Globus pallidus (tissue), 1 donor: ENCODE results near the gene ATP5ME.
"Not testable (repeated sequence)": the region's sequence is repeated elsewhere in the genome, so short reads cannot be mapped to it uniquely, and the experiment has no call there.

Source experiments
- DNase-seq: peaks from one replicate; pipeline ENCODE4 v3.0.0-alpha.2; 2015; ENCODE audit warnings: low spot score

Gene ATP5ME, protein sequence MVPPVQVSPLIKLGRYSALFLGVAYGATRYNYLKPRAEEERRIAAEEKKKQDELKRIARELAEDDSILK

DNA sequence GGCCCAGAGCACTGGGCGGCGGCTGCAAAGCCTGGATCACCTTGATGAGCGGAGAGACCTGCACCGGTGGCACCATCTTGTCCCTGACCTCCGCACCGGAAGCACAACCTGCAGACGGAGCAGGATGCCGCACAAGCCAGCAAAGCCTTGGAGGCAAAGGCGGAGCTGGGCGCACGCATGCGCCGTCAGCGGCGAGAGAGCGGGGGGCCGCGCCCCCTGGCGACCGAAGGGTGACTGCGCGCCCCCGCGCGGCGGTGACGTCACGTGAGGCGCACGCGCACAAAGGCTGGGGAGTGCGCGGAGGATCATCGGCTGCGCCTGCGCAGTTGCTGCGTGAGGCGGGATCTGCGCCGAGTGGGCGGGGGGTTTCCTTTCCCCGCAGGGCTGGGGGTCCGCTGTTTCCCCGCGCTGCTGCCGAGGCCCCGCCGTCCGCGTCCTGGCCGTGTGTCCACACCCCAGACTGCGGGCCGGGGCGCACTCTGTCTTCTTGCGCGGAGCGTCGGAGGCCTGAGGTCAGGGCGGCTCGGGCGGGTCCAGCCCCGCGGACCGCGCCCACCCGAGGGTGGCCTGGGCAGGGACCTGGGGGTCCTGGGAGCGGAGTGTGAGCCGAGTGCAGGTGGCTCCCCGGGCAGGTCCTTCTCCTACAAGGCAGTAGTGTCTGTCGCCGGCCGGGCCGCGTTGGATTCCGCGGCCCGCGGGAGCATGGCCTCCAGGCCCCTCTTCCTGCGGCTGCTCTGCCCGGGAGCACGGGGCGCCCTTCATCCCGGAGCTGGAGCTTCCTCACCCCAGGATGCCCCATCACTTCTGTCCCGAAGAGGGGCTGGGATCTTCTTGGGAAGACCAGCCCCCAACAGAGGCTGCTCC lies at the start of gene ATP5ME, which contains the start of gene MYL5:
TSS of gene ATP5ME (minus strand) at position 105 of the 864 bp plus-strand sequence. CDS start at position 76, 29 bp downstream.
TSS of gene MYL5 (plus strand) at position 371 of the 864 bp plus-strand sequence. CDS start 3,485 bp downstream, outside the sequence.
- peak; percentile 94 for DNase-seq

DNA sequence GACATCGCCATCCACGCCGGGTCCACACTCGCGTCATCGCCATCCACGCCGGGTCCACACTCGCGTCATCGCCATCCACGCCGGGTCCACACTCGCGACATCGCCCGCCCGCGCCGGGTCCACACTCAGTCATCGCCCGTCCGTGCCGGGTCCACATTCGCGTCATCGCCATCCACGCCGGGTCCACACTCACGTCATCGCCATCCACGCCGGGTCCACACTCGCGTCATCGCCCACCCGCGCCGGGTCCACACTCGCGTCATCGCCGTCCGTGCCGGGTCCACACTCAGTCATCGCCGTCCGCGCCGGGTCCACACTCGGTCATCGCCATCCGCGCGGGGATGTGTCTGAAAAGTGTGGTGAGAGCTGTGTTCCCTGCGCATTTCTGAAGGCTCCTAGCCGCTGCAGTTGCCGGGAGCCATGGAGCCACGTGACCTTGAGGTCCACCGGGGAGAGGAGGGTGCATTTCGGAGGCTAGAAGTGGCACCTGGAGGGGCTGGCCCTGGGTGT lies 48.8 kb upstream of the ATP5ME start:
- no peak for DNase-seq

DNA sequence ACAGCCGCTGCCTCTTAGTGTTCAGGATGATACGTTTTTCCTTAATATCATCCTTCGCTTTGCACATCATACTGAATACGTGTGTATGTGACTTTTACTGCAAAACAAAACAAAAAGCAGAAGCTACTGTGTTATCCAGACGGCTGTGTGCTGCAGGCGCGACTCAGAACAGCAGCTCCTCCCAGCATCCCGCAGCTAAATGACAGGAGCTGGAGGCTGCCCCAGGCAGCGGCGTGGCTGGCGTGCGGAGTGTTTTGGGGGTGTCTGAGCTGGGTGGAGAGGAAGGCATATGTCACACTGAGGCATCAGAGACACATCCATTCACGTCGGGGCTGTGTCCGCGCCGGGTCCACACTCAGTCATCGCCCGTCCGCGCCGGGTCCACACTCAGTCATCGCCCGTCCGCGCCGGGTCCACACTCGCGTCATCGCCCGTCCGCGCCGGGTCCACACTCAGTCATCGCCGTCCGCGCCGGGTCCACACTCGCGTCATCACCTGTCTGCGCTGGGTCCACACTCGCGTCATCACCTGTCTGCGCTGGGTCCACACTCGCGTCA lies 48.2 kb upstream of the ATP5ME start:
- no peak for DNase-seq

DNA sequence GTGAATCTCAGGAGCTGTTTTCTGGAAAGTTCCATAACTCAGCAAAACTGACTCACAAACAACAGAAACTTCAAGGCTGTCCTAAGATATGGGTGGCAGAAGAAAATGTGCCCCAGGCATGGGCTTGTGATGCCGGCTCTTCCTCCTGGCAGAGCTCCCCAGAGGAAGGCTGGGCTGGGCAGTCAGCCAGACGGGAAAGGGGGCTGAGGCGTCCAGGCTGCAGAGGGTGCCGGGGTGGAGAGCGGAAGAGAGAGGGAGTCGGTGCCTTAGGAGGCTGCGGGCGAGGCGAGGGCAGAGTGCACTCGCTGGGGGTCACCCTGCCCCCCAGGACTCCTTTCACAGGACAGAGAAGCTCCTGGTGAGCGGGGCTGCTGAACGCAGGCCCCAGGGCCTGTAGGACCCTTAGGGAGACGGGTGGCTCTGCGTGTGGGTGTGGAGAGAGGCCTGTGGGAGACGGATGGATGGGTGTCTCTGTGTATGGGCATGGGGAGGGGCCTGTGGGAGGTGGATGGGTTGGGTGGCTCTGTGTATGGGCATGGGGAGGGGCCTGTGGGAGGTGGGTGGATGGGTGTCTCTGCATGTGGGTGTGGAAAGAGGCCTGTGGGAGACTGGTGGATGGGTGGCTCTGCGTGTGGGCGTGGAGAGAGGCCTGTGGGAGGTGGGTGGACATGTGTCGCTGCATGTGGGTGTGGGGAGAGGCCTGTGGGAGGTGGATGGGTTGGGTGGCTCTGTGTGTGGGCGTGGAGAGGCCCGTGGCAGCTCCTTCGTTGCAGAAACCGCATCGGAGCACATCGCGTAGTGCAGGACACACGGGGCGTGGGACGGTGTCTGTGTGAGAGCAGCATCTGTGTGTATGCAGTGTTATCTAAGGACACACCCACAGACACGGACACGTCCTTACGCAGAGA lies 47.4 kb upstream of the ATP5ME start:
- no peak for DNase-seq

DNA sequence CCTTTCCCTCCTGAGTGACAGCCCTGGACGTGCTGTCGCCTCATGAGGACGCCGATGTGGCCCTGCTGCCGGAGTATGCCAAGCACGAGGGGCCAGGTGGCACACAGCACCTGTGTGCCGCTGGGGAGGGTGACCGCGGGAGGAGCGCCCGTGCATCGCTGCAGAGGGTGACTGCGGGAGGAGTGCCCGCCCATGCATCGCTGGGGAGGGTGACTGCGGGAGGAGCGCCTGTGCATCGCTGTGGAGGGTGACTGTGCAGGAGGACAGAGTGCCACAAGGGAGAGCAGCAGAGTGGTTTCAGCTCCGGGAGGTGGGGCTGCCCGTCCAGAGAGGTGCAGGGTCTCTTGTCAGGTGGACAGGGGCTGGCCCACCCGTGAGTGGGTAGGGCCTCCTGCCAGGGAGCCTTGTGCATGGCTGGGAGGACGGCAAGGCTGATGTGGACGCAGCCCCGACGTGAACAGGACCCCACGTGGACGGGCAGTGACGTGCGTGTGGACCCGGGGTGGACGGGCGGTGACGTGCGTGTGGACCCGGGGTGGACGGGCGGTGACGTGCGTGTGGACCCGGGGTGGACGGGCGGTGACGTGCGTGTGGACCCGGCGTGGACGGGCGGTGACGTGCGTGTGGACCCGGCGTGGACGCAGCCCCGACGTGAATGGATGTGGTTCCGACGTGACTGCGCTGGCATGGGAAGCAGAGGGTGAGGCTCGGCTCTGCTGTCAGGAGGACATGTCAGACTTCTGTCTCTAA lies 46.2 kb upstream of the ATP5ME start:
- DNase-seq = no peak

DNA sequence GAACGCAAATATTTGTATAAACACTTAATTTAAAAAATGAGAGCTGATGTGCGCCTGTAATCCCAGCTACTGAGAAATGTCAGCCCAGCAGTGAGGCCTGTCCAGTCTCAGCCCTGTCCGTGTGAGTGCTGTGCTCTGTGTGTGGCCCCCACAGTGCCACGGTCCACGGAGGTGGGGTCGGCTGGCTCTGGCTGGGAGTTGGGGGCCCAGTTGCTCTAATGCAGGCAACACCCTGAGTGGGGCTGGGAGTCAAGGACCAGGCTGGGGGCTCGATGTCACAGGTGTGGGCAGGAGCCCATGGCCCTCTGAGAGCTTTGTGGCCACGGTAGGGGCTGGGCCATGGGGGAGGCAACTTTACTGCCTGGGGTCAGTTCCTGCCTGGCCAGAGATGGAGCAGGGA lies 44.4 kb upstream of the ATP5ME start:
- DNase-seq = no peak

DNA sequence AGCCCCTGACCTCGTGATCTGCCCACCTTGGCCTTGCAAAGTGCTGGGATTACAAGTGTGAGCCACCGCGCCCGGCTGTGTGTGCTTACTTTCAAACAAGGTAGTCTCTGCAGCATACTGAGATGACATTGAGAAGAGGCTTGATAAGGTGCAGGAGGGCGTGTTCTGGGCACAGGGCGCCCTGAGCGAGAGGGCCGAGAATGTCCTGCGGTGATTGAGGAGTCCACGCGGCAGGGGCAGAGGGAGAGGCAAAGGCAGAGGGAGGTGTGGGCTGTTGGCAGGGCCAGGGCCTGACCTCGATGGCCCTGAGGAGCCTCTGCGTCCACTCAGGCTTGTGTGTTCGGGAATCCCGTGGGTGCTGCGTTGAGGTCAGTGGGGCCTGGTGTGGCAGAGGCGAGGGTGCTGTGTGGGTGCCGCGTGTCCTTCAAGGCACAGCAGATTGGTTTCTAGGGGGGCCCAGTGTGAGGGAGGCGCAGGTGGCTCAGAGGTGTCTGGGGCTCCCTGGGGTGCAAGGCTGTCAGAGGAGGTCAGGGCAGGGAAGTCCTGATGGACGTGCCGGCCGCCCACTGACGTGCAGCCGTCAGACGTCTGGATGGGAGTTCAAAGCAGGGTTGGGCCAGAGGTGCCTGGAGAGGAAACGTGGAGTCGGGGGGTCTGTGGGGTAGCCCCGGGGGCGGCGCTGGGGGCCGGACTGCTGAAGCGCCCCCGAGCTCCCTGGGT lies 43.7 kb upstream of the ATP5ME start:
- DNase-seq = no peak

DNA sequence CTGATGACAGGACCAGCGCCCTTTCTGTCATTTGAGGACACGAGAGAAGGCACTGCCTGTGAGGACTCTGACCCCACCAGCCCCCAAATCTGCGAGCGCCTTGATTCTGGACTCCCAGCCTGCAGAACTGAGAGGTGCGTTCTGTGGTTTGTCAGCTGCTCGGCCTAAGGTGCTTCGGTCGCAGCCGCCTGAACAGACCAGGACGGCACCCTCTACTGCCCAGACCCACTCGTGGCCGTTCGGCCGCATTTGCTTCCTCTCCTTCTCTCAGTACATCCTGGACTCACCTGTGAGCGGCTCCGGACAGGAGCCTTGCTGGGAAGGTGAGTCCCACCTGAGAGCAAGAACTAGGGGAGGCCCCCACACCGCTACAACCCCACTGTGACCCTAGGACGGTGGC lies 40.0 kb upstream of the ATP5ME start:
- DNase-seq = no peak

DNA sequence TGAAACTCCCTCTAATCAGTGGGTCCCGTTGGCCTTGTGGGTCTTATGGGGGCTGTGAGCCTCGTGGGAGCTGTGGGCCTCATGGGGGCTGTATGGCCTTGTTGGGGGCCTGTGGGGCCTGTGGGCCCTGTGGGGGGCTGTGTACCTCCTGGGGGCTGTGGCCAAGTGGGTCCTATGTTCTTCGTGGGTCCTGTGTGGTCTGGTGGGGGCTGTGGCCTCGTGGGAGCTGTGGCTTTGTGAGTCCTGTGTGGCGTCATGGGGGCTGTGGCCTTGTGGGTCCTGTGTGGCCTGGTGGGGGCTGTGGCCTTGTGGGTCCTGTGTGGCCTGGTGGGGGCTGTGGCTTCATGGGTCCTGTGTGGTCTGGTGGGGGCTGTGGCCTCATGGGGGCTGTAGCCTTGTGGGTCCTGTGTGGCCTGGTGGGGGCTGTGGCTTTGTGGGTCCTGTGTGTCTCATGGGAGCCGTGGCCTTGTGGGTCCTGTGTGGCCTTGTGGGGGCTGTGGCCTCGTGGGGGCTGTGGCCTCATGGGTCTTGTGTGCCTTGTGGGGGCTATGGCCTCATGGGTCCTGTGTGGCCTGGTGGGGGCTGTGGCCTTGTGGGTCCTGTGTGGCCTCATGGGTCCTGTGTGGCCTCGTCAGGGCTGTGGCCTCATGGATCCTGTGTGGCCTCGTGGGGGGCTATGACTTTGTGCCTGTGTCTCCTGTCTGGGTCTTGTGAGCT lies 39.0 kb upstream of the ATP5ME start:
- DNase-seq = no peak

DNA sequence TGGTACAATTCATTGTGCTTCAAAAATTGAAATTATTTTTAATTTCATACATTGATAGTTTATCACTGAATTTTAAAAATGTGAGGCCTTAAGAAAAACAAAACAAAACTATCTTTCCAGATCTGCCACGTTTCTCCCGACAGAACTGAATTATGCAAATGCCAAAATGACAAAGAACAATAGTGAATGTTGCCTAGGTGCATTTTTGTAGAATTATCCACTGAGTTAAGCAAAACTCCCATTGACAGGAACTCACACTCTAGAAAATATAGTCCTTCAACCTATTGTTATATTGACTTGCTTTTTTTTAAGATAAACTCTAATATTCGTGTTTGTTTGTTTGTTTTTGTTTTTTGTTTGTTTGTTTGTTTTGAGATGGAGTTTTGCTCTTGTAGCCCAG lies 38.0 kb upstream of the ATP5ME start:
- no peak for DNase-seq

DNA sequence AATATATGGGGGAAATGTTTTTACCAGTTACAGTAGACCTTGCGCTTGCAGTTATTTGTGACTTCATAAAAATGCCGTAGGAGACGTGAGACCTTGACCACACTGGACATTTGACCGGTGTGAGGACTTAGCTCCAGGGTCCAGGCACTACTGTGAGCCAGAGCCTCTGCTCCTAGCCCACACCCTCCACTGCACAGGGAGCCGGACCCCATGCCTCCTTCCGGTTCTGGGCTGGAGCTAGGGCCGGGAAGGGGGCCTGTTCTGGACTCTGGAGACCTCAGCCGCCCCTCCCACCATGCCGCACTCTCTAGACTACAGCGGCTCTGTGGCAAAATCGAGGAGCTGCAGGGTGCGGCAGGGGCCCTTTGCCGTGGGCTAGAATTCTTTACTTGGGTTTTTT lies 36.8 kb upstream of the ATP5ME start:
- DNase-seq = no peak

DNA sequence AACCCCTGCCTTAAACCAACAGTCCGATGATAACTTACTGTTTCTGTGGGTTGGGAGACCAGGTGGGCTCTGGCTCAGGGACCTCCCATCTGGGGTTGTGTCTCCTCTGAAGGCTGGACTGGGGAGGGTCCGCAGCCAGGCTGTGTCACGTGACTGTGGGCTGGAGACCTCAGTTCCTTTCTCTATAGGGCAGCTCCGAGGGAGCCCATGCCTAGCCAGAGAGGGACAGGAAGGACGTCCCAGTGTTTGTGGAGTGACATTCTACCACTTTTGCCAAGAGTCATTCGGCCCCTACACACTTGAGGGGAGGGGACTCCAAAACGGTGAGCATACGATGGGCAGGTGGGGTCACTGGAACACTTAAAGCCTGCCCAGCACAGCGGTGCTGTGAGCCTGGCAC lies 36.0 kb upstream of the ATP5ME start:
- no peak for DNase-seq

DNA sequence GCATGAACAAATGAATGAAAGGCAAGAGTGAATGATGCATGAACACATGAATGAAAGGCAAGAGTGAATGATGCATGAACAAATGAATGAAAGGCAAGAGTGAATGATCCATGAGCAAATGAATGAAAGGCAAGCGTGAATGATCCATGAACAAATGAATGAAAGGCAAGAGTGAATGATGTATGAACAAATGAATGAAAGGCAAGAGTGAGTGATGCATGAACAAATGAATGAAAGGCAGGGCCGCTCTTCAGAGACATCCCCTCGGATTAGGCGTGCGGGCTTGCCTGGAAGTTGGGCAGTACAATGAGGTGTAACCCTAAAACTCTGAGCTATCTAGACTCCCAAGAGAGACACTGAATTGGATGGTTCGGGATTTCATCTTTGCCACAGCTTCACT lies 35.3 kb upstream of the ATP5ME start:
- no peak for DNase-seq

DNA sequence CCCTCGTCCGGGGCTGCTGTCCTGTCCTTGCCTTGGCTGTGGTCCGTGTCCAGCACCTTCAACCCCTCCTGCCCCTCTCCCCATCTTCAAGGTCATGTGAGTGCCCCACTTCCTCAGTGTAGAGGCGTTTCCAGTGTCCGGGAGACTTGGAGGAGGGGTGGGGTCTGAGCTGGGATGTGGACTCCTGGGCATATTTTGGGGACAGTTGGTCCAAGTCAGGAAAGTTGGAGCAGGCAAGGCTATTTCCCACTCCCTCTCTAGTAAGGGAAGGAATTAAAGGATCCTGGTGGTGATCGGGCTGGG lies 34.5 kb upstream of the ATP5ME start:
- no peak for DNase-seq

DNA sequence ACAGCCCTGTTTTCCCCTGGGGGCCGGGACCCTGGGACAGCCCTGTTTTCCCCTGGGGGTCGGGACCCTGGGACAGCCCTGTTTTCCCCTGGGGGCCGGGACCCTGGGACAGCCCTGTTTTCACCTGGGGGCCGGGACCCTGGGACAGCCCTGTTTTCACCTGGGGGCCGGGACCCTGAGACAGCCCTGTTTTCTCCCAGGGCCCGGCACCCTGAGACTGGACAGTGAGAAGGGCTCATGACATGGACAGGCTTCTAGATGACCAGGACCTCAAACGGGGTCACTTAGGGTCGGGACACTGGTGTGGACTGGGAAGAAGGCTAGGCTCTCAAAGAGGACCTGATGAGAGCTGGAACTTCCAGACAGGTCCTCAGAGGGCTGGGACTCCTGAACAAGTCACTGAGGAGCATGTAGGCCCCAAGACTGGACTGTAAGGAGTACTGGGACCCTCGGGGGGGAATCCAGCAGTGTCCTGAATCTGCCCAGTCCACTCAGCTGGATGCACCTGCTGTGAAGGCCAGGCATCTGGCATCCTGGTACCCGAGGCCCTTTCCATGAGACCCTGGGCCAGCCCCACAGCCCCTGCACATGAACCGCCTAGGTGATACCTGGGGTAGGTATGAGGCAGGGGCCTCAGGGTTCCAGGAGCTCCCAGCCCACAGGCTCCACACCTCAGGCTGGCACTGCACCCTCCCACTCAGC lies 34.0 kb upstream of the ATP5ME start:
- DNase-seq = no peak

DNA sequence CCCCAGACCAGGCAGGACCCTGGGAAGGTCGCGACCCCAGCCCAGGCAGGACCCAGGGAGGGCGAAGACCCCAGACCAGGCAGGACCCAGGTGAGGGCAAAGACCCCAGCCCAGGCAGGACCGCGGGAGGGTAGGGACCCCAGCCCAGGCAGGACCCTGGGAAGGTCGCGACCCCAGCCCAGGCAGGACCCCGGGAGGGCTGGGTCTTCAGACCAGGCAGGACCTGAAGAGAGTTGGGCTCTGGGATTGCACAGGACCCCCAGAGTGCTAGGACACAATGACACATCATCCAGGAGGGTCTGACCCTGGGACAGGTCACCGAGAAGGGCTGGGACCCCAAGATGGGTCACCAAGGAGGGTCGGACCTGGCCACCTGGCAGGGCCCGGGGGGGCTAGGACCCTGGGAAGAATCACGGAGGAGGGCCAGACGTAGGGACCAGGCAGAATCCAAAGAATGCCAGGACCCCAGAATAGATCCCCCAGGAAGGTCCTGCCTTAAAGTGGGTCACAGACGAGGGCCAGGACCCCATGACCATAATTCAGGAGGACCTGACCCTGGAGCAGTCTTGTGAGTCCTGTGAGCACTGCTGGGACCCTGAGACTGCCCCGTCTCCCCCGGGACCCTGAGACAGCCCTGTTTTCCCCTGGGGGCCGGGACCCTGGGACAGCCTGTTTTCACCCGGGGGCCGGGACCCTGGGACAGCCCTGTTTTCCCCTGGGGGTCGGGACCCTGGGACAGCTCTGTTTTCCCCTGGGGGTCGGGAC lies 32.9 kb upstream of the ATP5ME start:
- no peak for DNase-seq

DNA sequence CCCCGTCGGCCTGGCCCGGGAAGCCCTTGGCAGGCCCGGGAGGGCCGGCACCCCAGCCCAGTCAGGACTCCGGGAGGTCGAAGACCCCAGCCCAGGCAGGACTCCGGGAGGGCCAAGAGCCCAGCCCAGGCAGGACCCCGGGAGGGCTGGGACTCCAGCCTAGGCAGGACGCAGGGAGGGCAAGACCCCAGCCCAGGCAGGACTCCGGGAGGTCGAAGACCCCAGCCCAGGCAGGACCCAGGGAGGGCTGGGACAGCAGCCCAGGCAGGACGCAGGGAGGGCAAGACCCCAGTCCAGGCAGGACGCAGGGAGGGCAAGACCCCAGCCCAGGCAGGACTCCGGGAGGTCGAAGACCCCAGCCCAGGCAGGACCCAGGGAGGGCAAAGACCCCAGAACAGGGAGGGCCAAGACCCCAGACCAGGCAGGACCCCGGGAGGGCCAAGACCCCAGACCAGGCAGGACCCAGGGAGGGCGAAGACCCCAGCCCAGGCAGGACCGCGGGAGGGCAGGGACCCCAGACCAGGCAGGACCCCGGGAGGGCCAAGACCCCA lies 32.1 kb upstream of the ATP5ME start:
- not testable (repeated sequence) for DNase-seq

DNA sequence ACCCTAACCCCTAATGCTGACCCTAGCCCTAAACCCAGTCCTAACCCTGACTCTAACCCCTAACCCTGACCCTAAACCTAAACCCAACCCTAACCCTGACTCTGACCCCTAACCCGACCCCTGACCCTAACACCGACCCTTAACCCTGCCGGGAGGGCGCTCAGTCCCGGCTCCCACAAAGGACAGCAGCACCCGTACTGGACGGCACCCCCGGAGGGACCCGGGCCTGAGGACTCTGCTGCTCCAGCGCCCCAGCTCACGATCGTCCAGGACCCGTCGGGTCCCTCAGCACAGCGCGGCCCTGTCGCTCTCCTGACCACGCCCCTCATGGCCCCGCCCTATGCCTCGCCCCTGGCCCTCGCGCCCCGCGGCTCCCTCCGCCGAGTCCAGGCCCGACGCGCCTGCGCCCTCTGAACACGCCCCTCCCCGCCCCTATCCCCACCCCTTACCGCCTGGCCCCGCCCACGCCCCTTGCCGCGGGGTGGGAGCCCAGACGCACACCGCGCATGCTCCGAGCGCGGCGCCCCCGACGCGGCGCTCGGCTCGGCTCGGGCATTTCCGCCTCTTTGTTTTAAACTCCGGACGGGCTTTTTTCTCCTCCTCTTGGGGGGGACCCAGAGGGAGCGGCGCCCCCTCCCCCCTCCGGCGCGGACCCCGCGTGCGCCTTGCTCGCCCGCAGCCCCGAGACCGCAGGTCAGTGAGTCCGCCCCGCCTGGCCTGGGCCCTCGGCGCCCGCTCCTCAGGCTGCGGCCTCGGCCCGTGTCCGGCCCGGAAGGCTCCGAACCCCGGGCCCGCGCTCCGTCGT lies 31.4 kb upstream of the ATP5ME start, which contains the start of gene PCGF3:
TSS of gene PCGF3 (plus strand) at position 555 of the 805 bp plus-strand sequence. CDS start 27,849 bp downstream, outside the sequence.
- peak; percentile 94 for DNase-seq
